Smooth muscle cell (in vitro differentiated cells): ENCODE measurements around the gene SPATC1L. TPM values are rescaled to one million over a fixed set of nuclear protein-coding genes. Genes with fewer than 3 reads are reported as not detected.

Experiments
- DNase-seq: peaks from one replicate; lab custom pipeline; 2025; ENCODE audit not compliant: unreplicated experiment; lab: John Stamatoyannopoulos, UW
- H2AFZ ChIP-seq: fragments of 200-600 bp; sonication (generic); 2 replicates; pipeline ENCODE4 v1.6.0; 2016; ENCODE audit warnings: antibody characterized with exemption, low read depth, mild to moderate bottlenecking
- H3F3A ChIP-seq: fragments of 200-600 bp; sonication (generic); 2 replicates; pipeline ENCODE4 v1.6.0; 2017; ENCODE audit warnings: antibody characterized with exemption, low read depth
- H3K27ac ChIP-seq: fragments of 200-600 bp; sonication (generic); 2 replicates; pipeline ENCODE4 v1.5.1; 2016; ENCODE audit warnings: low read depth, mild to moderate bottlenecking
- H3K27me3 ChIP-seq: fragments of 200-600 bp; sonication (generic); 2 replicates; pipeline ENCODE4 v1.6.1; 2016; ENCODE audit warnings: low read depth, mild to moderate bottlenecking
- H3K36me3 ChIP-seq: fragments of 200-600 bp; sonication (generic); 2 replicates; pipeline ENCODE4 v1.5.1; 2016; ENCODE audit warnings: low read depth
- H3K4me1 ChIP-seq: fragments of 200-600 bp; sonication (generic); 2 replicates; pipeline ENCODE4 v1.5.1; 2016; ENCODE audit warnings: low read depth
- H3K4me2 ChIP-seq: fragments of 200-600 bp; sonication (generic); 2 replicates; pipeline ENCODE4 v1.6.0; 2016; ENCODE audit warnings: mild to moderate bottlenecking
- H3K4me3 ChIP-seq: fragments of 200-600 bp; sonication (generic); 2 replicates; pipeline ENCODE4 v1.5.1; 2016; ENCODE audit warnings: mild to moderate bottlenecking
- H3K79me2 ChIP-seq: fragments of 200-600 bp; sonication (generic); 2 replicates; pipeline ENCODE4 v1.6.0; 2016; ENCODE audit warnings: low read depth, mild to moderate bottlenecking
- H3K9ac ChIP-seq: fragments of 200-600 bp; sonication (generic); 2 replicates; pipeline ENCODE4 v1.6.0; 2016; ENCODE audit warnings: low read depth
- H3K9me3 ChIP-seq: fragments of 200-600 bp; sonication (generic); replicated peaks from 2 replicates; pipeline ENCODE4 v1.5.1; 2016; ENCODE audit warnings: low read depth
- H4K20me1 ChIP-seq: fragments of 200-600 bp; sonication (generic); 2 replicates; pipeline ENCODE4 v1.6.0; 2016; ENCODE audit warnings: low read depth
- WGBS: methylation state at CpG from one replicate; pipeline ENCODE4 v1.1.7; 2016; ENCODE audit warnings: low lambda C conversion rate; 5-methylcytosine and 5-hydroxymethylcytosine counted together
- polyA plus RNA-seq: library from polyadenylated mRNA; unstranded; fragments of >200 nt; fragmentation: Nextera tagmentation; extraction: Ambion mirVana; gene quantifications from 2 replicates; pipeline ENCODE4 v1.2.1, GENCODE V29; 2016
- total RNA-seq: library from RNA; depleted of rRNA; stranded (reverse); fragments of >200 nt; gene quantifications from 2 replicates; pipeline ENCODE4 v1.2.3, GENCODE V29; 2014
- TF ChIP-seq, protein P1 (sequence below): fragments of 200-600 bp; sonication (generic); IDR thresholded peaks from 2 replicates; pipeline ENCODE4 v1.5.1; 2017; ENCODE audit warnings: borderline replicate concordance, mild to moderate bottlenecking, antibody characterized with exemption; ENCODE audit not compliant: insufficient read depth, poor library complexity, severe bottlenecking

The SPATC1L gene
- total and polyA plus RNA-seq, 2 experiments from 2014 or later: 6.4 to 36.5 TPM

DNA sequence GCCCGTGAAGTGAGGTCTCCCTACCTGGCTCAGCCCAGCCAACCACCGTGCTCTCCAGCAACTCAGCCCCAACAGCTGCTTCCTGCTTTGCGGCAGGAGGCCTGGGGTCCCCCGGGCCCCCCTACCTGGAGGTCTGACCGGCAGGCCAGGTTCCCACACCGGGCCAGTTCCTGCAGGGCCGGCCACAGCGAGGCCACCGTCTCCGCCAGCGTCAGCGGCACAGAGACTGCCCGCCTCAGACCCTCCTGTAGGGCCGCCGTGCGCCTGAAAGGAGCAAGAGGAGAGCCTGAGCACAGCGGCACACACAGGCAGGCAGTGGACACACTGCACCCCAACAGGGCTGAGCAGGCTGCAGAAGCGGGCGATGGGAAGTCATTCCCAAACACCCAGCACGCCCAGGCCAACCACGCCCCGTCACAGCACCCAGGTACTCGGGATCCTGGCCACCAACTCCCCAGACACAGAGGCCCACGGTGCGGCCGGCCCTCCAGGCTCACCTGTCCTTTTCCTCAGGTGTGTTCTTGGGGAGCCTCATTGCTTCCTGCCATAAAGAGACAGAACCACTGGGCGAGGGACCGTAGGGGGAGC is 45.8 kb downstream of the SPATC1L start:
- TF ChIP-seq, protein P1, sequence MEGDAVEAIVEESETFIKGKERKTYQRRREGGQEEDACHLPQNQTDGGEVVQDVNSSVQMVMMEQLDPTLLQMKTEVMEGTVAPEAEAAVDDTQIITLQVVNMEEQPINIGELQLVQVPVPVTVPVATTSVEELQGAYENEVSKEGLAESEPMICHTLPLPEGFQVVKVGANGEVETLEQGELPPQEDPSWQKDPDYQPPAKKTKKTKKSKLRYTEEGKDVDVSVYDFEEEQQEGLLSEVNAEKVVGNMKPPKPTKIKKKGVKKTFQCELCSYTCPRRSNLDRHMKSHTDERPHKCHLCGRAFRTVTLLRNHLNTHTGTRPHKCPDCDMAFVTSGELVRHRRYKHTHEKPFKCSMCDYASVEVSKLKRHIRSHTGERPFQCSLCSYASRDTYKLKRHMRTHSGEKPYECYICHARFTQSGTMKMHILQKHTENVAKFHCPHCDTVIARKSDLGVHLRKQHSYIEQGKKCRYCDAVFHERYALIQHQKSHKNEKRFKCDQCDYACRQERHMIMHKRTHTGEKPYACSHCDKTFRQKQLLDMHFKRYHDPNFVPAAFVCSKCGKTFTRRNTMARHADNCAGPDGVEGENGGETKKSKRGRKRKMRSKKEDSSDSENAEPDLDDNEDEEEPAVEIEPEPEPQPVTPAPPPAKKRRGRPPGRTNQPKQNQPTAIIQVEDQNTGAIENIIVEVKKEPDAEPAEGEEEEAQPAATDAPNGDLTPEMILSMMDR: no peak
- H3K4me1 ChIP-seq: no peaks in the 10 kb centered on the region
- H3K36me3 ChIP-seq: no peaks in the 10 kb centered on the region
- no peak overlapping the region for H3K4me3 ChIP-seq
- H3K27me3 ChIP-seq: no peaks in the 10 kb centered on the region
- 95% methylated on average over 28 of the region's 28 CpGs for WGBS
- H2AFZ ChIP-seq: no peak overlapping the region
- H3K27ac ChIP-seq: no peak overlapping the region
- H3K79me2 ChIP-seq: no peaks in the 10 kb centered on the region
- peaks cover 21% of the 10 kb centered on the region for H4K20me1 ChIP-seq
- peaks cover 5% of the 10 kb centered on the region for H3F3A ChIP-seq
- H3K4me2 ChIP-seq: no peak overlapping the region
- no peak for DNase-seq
- H3K9me3 ChIP-seq: no peaks in the 10 kb centered on the region
- H3K9ac ChIP-seq: no peak overlapping the region

DNA sequence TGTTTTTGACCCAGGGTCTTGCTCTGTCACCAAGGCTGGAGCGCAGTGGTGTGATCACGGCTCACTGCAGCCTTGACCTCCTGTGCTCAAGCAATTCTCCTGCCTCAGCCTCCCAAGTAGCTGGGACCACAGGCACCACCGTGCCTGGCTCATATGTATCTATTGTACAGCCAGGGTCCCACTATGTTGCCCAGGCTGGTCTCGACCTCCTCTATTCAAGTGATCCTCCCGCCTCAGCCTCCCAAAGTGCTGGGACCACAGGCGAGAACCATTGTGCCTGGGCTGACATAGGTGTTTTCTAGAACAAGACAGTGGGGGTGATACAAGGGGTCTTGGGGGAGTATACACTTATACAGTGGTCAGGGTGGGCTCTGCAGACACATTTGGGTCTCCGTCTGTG is 46.4 kb downstream of the SPATC1L start:
- H3K9me3 ChIP-seq: no peaks in the 10 kb centered on the region
- no peak overlapping the region for H2AFZ ChIP-seq
- H3K36me3 ChIP-seq: no peaks in the 10 kb centered on the region
- peaks cover 3% of the 10 kb centered on the region for H3F3A ChIP-seq
- H3K9ac ChIP-seq: no peak overlapping the region
- H4K20me1 ChIP-seq: peaks cover 26% of the 10 kb centered on the region
- H3K27ac ChIP-seq: no peak overlapping the region
- no peak overlapping the region for H3K4me2 ChIP-seq
- 96% methylated on average over 7 of the region's 7 CpGs for WGBS
- no peak overlapping the region for H3K4me3 ChIP-seq
- DNase-seq: no peak
- no peaks in the 10 kb centered on the region for H3K79me2 ChIP-seq
- no peaks in the 10 kb centered on the region for H3K4me1 ChIP-seq
- TF ChIP-seq, protein P1: no peak
- no peaks in the 10 kb centered on the region for H3K27me3 ChIP-seq

DNA sequence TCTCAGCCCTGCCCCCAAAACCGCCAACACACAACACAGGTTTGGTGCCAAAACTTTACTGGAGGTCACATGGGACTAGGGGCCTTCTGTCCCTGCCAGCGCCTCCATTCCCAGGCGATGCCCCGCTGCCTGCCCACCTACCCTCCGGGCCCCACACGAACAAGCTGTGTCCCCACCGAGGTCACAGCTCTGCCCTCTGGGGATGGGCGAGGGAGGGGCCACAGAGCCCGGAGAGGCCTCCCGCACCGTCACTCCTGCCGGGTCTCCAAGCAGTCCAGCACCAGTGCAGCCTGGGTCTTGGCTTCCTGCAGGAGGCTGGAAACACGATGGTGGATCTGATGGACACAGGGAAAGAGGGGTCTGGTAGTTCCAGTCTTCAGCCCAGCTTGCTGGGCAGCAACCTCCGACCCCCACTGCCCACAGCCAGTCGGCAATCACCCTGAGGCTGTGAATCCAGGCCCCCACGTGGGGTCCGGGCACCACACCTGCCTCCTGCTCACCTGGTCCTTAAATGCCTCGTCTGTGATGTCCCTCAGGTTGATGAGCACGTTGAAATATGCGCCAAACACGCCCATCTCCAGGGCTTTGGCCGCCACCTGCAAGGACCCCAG is 47.4 kb downstream of the SPATC1L start:
- Histone ChIP-seq H3K9ac (no peak overlapping the region), H3K4me2 (no peak overlapping the region), H3K36me3 (no peaks in the 10 kb centered on the region), H3K27ac (no peak overlapping the region), H3K27me3 (no peaks in the 10 kb centered on the region), H4K20me1 (peaks cover 36% of the 10 kb centered on the region), H3F3A (peaks cover 3% of the 10 kb centered on the region), H3K79me2 (no peaks in the 10 kb centered on the region), H3K4me1 (no peaks in the 10 kb centered on the region), H3K9me3 (no peaks in the 10 kb centered on the region), H2AFZ (no peak overlapping the region), H3K4me3 (no peak overlapping the region)
- no peak for DNase-seq
- TF ChIP-seq, protein P1: no peak
- WGBS: 86% methylated on average over 22 of the region's 22 CpGs
